Limb (tissue), 2 donors: ENCODE measurements around the gene PCLAF.

Experiments
- DNase-seq, 2 donors: peaks; one replicate each; pipeline ENCODE4 v3.0.0-alpha.2; 2016; ENCODE audit errors: extremely low spot score in 2 of 2

Gene PCLAF

GRCh38 chr15:64324165-64324877 lies 56.9 kb downstream of the PCLAF start:
- DNase-seq = no peak

GRCh38 chr15:64315216-64315615 lies 66.0 kb downstream of the PCLAF start:
- no peak for DNase-seq

GRCh38 chr15:64314456-64314855 lies 66.8 kb downstream of the PCLAF start:
- no peak for DNase-seq
